Natural killer cell (primary cell): ENCODE data around the gene SIRT6. TPM values are rescaled to one million over a fixed set of nuclear protein-coding genes. Genes with fewer than 3 reads are reported as not detected.
"Not testable (repeated sequence)": the region's sequence is repeated elsewhere in the genome, so short reads cannot be mapped to it uniquely, and the experiment has no call there.

Experiments used
- ATAC-seq, 3 donors: fragments of 150-1000 bp in 2 of 3; fragments of 200-7000 bp in 1 of 3; cut with Tn5 transposase; 1 replicate in 1 of 3; 2 replicates in 2 of 3; pipeline ENCODE4 v1.10.0; 2021; ENCODE audit warnings: mild to moderate bottlenecking in 2 of 3, moderate library complexity in 2 of 3
- DNase-seq, 2 donors: peaks; one replicate each; pipeline versions ENCODE4 v3.0.0 to v3.0.0-alpha.2; 2013 to 2021; ENCODE audit warnings: mixed read lengths in 1 of 2
- H3K27ac ChIP-seq: one replicate; pipeline ENCODE4 v1.5.1; 2013; ENCODE audit warnings: mild to moderate bottlenecking, low read length
- H3K27me3 ChIP-seq: one replicate; pipeline ENCODE4 v1.6.1; 2013; ENCODE audit warnings: low read length; ENCODE audit not compliant: control insufficient read depth, insufficient read depth
- H3K36me3 ChIP-seq: one replicate; pipeline ENCODE4 v1.6.1; 2013; ENCODE audit warnings: low read length; ENCODE audit not compliant: control insufficient read depth, insufficient read depth
- H3K4me1 ChIP-seq: one replicate; pipeline ENCODE4 v1.6.1; 2013; ENCODE audit warnings: low read length; ENCODE audit not compliant: control insufficient read depth, insufficient read depth
- H3K4me3 ChIP-seq: one replicate; pipeline ENCODE4 v1.5.1; 2013; ENCODE audit warnings: low read length
- H3K9me3 ChIP-seq: one replicate; pipeline ENCODE4 v1.6.1; 2013; ENCODE audit warnings: low read length; ENCODE audit not compliant: control insufficient read depth, insufficient read depth
- H3K27ac Mint-ChIP-seq, 2 donors: one replicate each; pipeline ENCODE4 v1.8.0; 2022; ENCODE audit warnings: mild to moderate bottlenecking in 2 of 2, mixed read lengths in 2 of 2, moderate library complexity in 1 of 2
- H3K27me3 Mint-ChIP-seq, 2 donors: one replicate each; pipeline ENCODE4 v1.8.0; 2022; ENCODE audit warnings: low read depth in 2 of 2, mixed read lengths in 2 of 2
- H3K36me3 Mint-ChIP-seq: one replicate; pipeline ENCODE4 v1.8.0; 2022; ENCODE audit warnings: mixed read lengths
- H3K4me1 Mint-ChIP-seq, 2 donors: one replicate each; pipeline ENCODE4 v1.8.0; 2022; ENCODE audit warnings: mixed read lengths in 2 of 2
- H3K4me3 Mint-ChIP-seq: one replicate; pipeline ENCODE4 v1.8.0; 2022; ENCODE audit warnings: mild to moderate bottlenecking, moderate library complexity, mixed read lengths
- H3K9me3 Mint-ChIP-seq, 2 donors: one replicate each; pipeline ENCODE4 v1.8.0; 2022; ENCODE audit warnings: mixed read lengths in 2 of 2
- WGBS: methylation state at CpG from one replicate; pipeline ENCODE4 v1.1.7; 2013; ENCODE audit warnings: missing lambda C conversion rate; ENCODE audit not compliant: insufficient coverage; 5-methylcytosine and 5-hydroxymethylcytosine counted together
- intact Hi-C: fragments of 100-400 bp; cut with micrococcal nuclease; formaldehyde crosslinking; loops from one replicate; pipeline ENCODE4 v1.14.2; 2022
- total RNA-seq, 4 donors: library from RNA; stranded (reverse); fragments of 120-200 nt in 1 of 4; gene quantifications; one replicate each; pipeline versions ENCODE4 v1.2.3 to v1.2.4, GENCODE V29; 2013 to 2022
- TF ChIP-seq, protein P1 (sequence below): fragments of 200-600 bp; IDR thresholded peaks from one replicate; pipeline ENCODE4 v1.8.0; 2022; ENCODE audit warnings: antibody characterized with exemption

SIRT6 gene
- total RNA-seq, 3 donors from 2014 or later (not counting 1 experiment from before 2014, with no cell fraction given): 29.5 to 37.4 (median 30.5) TPM

DNA sequence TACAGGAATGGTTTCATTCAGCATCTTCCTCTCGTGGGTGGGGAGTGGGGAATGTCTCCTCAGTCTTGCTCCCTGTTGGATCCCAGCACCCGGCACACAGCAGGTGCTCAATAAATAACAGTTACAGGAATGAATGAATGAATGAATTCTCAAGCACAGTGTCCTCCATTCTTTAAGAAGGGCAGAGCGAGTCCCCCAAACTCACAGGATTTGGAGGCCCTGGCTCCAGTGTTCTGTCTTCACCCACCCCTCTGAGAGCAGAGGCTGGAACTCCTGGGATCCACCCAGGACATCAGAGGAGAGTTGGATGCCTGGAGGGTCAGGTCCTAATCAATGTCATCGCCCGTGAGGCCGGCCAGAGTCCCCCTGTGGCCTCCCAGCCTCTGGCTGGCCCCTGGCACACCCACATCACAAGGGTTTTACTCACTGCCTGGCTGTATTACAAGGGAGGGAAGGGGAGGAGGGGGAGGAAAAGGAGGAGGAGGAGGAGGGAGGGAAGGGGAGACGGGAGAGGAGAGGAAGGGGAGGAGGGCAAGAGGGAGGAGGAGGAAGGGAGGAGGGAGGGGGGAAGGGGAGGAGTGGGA, 37.6 kb downstream of the SIRT6 start:
- no peak overlapping the region for H3K4me3 ChIP-seq
- no peak for ATAC-seq

GRCh38 chr19:4142916-4143315, 39.4 kb downstream of the SIRT6 start:
- H3K36me3 ChIP-seq, intact Hi-C loops, H3K27ac ChIP-seq, H3K36me3 Mint-ChIP-seq, H3K9me3 Mint-ChIP-seq, ATAC-seq, DNase-seq, H3K27ac Mint-ChIP-seq, H3K27me3 ChIP-seq, H3K9me3 ChIP-seq, H3K4me3 Mint-ChIP-seq, H3K27me3 Mint-ChIP-seq, H3K4me3 ChIP-seq: not testable (repeated sequence)
- WGBS: 90% methylated on average over 1 of the region's 1 CpG
- peaks cover 8 to 14% of the 10 kb centered on the region in 2 donors for H3K4me1 Mint-ChIP-seq
- peaks cover 13% of the 10 kb centered on the region for H3K4me1 ChIP-seq

More for the DNA sequence above, 37.6 kb downstream of the SIRT6 start:
- intact Hi-C loops: no loop called here
- Mint-ChIP-seq H3K27ac (no peak overlapping the region), H3K4me1 (peaks cover 3 to 7% of the 10 kb centered on the region in 2 donors), H3K4me3 (no peak overlapping the region), H3K36me3 (no peaks in the 10 kb centered on the region), H3K9me3 (no peaks in the 10 kb centered on the region), H3K27me3 (peaks cover 5 to 14% of the 10 kb centered on the region in 2 donors)
- Histone ChIP-seq H3K27me3 (no peaks in the 10 kb centered on the region), H3K27ac (no peak overlapping the region), H3K36me3 (no peaks in the 10 kb centered on the region), H3K4me1 (peaks cover 8% of the 10 kb centered on the region), H3K9me3 (no peaks in the 10 kb centered on the region)
- DNase-seq: no peak
- TF ChIP-seq, protein P1, sequence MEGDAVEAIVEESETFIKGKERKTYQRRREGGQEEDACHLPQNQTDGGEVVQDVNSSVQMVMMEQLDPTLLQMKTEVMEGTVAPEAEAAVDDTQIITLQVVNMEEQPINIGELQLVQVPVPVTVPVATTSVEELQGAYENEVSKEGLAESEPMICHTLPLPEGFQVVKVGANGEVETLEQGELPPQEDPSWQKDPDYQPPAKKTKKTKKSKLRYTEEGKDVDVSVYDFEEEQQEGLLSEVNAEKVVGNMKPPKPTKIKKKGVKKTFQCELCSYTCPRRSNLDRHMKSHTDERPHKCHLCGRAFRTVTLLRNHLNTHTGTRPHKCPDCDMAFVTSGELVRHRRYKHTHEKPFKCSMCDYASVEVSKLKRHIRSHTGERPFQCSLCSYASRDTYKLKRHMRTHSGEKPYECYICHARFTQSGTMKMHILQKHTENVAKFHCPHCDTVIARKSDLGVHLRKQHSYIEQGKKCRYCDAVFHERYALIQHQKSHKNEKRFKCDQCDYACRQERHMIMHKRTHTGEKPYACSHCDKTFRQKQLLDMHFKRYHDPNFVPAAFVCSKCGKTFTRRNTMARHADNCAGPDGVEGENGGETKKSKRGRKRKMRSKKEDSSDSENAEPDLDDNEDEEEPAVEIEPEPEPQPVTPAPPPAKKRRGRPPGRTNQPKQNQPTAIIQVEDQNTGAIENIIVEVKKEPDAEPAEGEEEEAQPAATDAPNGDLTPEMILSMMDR: no peak
- WGBS: 52% methylated on average over 7 of the region's 7 CpGs

DNA sequence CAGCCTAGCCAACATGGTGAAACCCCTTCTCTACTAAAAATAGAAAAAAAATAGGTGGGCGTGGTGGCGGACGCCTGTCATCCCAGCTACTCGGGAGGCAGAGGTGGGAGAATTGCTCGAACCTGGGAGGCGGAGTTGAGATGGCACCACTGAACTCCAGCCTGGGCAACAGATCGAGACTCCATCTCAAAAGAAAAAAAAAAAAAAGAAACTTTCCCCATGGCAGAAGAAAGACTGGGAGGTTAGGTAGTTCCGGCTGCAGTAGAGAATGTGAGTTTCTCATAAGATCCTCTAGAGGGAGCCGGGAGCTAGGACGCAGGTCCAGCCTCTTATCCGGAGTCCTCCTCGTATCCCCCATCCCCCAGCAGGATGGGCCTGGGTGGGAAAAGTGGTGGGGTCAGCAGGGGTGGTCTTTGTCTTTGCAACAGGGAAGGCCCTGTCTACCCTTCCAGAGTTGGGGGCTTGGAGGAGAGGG, 42.1 kb downstream of the SIRT6 start:
- H3K4me3 Mint-ChIP-seq: no peak overlapping the region
- H3K9me3 Mint-ChIP-seq: no peaks in the 10 kb centered on the region

DNA sequence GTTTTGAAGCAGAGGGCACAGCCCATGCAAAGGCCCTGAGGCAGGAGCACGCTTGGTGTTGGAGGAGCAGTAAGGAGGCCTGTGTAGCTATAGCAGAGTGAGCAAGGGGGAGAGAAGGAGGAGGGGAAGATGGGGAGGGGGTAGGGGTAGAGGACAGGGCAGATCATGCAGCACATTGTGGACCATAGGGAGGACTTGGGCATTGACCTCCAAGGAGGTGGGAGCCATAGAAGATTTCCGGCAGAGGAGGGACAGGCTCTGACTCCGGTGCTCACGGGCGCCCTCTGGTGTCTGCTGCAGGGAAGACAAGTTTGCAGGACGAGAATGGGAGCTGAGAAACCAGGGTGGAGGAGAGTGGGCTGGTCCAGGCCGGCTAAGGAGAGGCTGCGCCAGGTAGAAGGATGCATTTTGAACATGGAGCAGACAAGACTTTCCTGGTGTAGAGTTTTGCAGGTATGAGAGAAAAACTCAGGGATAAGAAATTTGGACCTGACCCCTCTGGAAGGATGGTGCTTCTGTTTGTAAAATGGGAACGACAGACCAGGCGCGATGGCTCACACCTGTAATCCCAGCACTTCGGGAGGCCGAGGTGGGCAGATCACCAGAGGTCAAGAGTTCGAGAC, 42.6 kb downstream of the SIRT6 start:
- H3K4me1 Mint-ChIP-seq: peaks cover 8 to 14% of the 10 kb centered on the region in 2 donors
- ATAC-seq (peak; percentile 91 to 95 (median 93)), DNase-seq (peak; percentile 88)
- H3K4me1 ChIP-seq: peaks cover 13% of the 10 kb centered on the region
- H3K27me3 ChIP-seq: no peaks in the 10 kb centered on the region
- intact Hi-C loops: loop anchor here (1.0 kb wide), 1 partner anchor 153 kb away; no protein-coding TSS in a partner anchor
- WGBS: 33% methylated on average over 14 of the region's 14 CpGs
- TF ChIP-seq, protein P1: peak; percentile 57
- no peak overlapping the region for H3K4me3 ChIP-seq
- H3K27ac Mint-ChIP-seq: peak overlapping the region in 1 of 2 donors; percentile 64
- no peaks in the 10 kb centered on the region for H3K36me3 ChIP-seq
- H3K36me3 Mint-ChIP-seq: no peaks in the 10 kb centered on the region
- H3K27ac ChIP-seq: no peak overlapping the region
- H3K9me3 Mint-ChIP-seq: no peaks in the 10 kb centered on the region
- H3K4me3 Mint-ChIP-seq: peak overlapping the region; percentile 42
- H3K9me3 ChIP-seq: no peaks in the 10 kb centered on the region
- H3K27me3 Mint-ChIP-seq: peaks cover 0 to 5% of the 10 kb centered on the region in 2 donors

More for the DNA sequence above, 42.1 kb downstream of the SIRT6 start:
- DNase-seq: peak in 1 of 2 donors; percentile 70
- peak; percentile 69 to 80 (median 71) for ATAC-seq
- TF ChIP-seq, protein P1: peak; percentile 35
- 31% methylated on average over 9 of the region's 12 CpGs for WGBS
- Mint-ChIP-seq H3K27ac (peak overlapping the region in 1 of 2 donors; percentile 64), H3K4me1 (peaks cover 8 to 14% of the 10 kb centered on the region in 2 donors), H3K27me3 (peaks cover 0 to 5% of the 10 kb centered on the region in 2 donors), H3K36me3 (no peaks in the 10 kb centered on the region)
- no peaks in the 10 kb centered on the region for H3K9me3 ChIP-seq
- intact Hi-C loops: no loop called here
- no peak overlapping the region for H3K4me3 ChIP-seq
- no peaks in the 10 kb centered on the region for H3K27me3 ChIP-seq
- H3K27ac ChIP-seq: no peak overlapping the region
- H3K36me3 ChIP-seq: no peaks in the 10 kb centered on the region
- H3K4me1 ChIP-seq: peaks cover 13% of the 10 kb centered on the region
